ENCODE results near the gene CHRNG. TPM values are rescaled to one million over a fixed set of nuclear protein-coding genes. Genes with fewer than 3 reads are reported as not detected.

CHRNG gene
- total RNA-seq, 1 experiment from 2014 or later: not detected

DNA sequence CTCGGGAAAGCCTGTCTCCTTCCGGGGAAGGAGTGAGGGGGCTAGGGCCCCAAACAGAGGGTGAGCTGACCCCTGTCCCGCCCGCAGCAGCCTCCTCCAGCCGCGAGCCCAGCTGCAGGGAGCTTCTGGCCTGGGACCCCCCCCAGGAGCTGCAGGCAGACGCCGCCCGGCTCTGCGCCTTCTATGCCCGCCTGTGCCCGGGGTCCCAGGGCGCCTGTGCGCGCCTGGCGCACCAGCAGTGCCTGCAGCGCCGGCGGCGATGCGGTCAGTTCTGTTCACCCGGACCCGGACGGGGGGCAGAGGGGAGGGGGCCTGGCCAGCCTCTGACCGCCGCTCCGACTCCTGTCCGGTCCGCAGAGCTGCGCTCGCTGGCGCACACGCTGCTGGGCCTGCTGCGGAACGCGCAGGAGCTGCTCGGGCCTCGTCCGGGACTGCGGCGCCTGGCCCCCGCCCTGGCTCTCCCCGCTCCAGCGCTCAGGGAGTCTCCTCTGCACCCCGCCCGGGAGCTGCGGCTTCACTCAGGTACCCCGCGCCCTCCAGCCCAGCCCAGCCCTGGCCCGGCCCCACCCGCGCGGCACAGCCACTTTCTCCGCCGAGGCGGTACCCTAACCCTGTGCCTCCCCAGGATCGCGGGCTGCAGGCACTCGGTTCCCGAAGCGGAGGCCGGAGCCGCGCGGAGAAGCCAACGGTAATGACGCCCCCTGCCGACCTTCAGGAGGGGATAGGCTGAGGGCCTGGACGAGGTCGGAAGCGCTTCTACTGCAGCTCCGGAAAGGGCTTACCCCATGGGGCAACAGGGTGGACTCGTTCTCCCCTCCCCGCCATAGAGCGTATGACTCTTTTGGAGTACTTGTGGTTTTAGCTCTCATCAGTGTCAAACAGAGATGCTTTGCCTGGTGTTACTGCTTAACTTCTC is 15.6 kb upstream of the CHRNG start:
- Histone ChIP-seq H3K9me3 (no peaks in the 10 kb centered on the region), H3K4me3 (ENCODE audit: low read depth, low read length) (no peak overlapping the region), H3K27me3 (replicated peaks; ENCODE audit: control insufficient read depth, insufficient read depth, low read length) (no peaks in the 10 kb centered on the region), H3K4me1 (no peaks in the 10 kb centered on the region), H3K36me3 (ENCODE audit: control insufficient read depth, insufficient read depth, low read length) (no peaks in the 10 kb centered on the region)
- intact Hi-C loops (cut with micrococcal nuclease; ENCODE audit: unreplicated experiment): loop anchor here (5.0 kb wide), 1 partner anchor 82 kb away; no protein-coding TSS in a partner anchor
- no peaks in the 10 kb centered on the region for H3K4me1 Mint-ChIP-seq (ENCODE audit: low read depth, unreplicated experiment)
- TF ChIP-seq CTCF (IDR thresholded peaks at IDR 0.05; ENCODE audit: insufficient read depth in 1 of 2, low read depth in 1 of 2, low read length in 1 of 2, severe bottlenecking in 1 of 2, unreplicated experiment in 1 of 2): no peak
- BruUV-seq (replicated peaks): no TSS peak
- POLR2A ChIA-PET: no interaction called here
- H3K27ac Mint-ChIP-seq (ENCODE audit: unreplicated experiment): no peak overlapping the region
- peaks cover 6% of the 10 kb centered on the region for H3K36me3 Mint-ChIP-seq (ENCODE audit: insufficient read depth, unreplicated experiment)
- H3K9me3 Mint-ChIP-seq (ENCODE audit: unreplicated experiment): no peaks in the 10 kb centered on the region
- H3K27me3 Mint-ChIP-seq (ENCODE audit: insufficient read depth, unreplicated experiment): no peaks in the 10 kb centered on the region
- H3K4me3 Mint-ChIP-seq (ENCODE audit: unreplicated experiment): no peak overlapping the region
- DNase-seq: no peak
- CTCF ChIA-PET: interaction anchor here (0.6 kb wide), 1 partner anchor 10 kb away, joined by 3 read pairs; no protein-coding TSS in a partner anchor

DNA sequence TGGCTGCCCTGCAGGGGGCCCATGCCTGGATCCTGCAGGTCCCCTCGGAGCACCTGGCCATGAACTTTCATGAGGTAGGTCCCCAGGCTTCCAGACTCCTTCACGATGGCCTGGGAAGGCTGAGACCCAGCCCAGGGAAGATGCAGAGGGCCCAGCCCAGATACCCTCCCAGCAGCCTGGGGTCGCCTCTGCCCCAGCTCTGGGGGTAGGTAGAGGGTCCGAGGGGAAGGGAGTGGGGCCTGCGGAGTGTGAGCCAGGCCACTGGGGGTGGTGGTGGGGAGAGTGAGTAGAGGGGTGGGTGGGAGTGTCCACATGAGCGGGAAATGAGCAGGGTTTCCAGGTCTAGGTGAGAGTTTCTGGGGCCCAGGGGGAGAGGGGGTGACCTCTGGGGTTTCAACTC is 14.7 kb upstream of the CHRNG start:
- DNase-seq: no peak
- Histone ChIP-seq H3K4me1 (no peaks in the 10 kb centered on the region), H3K27me3 (replicated peaks; ENCODE audit: control insufficient read depth, insufficient read depth, low read length) (no peaks in the 10 kb centered on the region), H3K9me3 (no peaks in the 10 kb centered on the region), H3K4me3 (ENCODE audit: low read depth, low read length) (no peak overlapping the region), H3K36me3 (ENCODE audit: control insufficient read depth, insufficient read depth, low read length) (no peaks in the 10 kb centered on the region)
- intact Hi-C loops (cut with micrococcal nuclease; ENCODE audit: unreplicated experiment): loop anchor here (5.0 kb wide), 1 partner anchor 82 kb away; no protein-coding TSS in a partner anchor
- ChIA-PET POLR2A (no interaction called here), CTCF (interaction anchor here (0.6 kb wide), 1 partner anchor 9 kb away, joined by 3 read pairs; no protein-coding TSS in a partner anchor)
- no TSS peak for BruUV-seq (replicated peaks)
- no peak for TF ChIP-seq CTCF (IDR thresholded peaks at IDR 0.05; ENCODE audit: insufficient read depth in 1 of 2, low read depth in 1 of 2, low read length in 1 of 2, severe bottlenecking in 1 of 2, unreplicated experiment in 1 of 2)
- peaks cover 6% of the 10 kb centered on the region for H3K36me3 Mint-ChIP-seq (ENCODE audit: insufficient read depth, unreplicated experiment)
- H3K27ac Mint-ChIP-seq (ENCODE audit: unreplicated experiment): no peak overlapping the region
- no peaks in the 10 kb centered on the region for H3K4me1 Mint-ChIP-seq (ENCODE audit: low read depth, unreplicated experiment)
- H3K4me3 Mint-ChIP-seq (ENCODE audit: unreplicated experiment): no peak overlapping the region
- no peaks in the 10 kb centered on the region for H3K9me3 Mint-ChIP-seq (ENCODE audit: unreplicated experiment)
- no peaks in the 10 kb centered on the region for H3K27me3 Mint-ChIP-seq (ENCODE audit: insufficient read depth, unreplicated experiment)

GRCh38 chr2:232525199-232525598 is 14.3 kb upstream of the CHRNG start:
- Histone ChIP-seq H3K36me3 (ENCODE audit: control insufficient read depth, insufficient read depth, low read length) (no peaks in the 10 kb centered on the region), H3K4me3 (ENCODE audit: low read depth, low read length) (no peak overlapping the region), H3K9me3 (no peaks in the 10 kb centered on the region), H3K27me3 (replicated peaks; ENCODE audit: control insufficient read depth, insufficient read depth, low read length) (no peaks in the 10 kb centered on the region), H3K4me1 (no peaks in the 10 kb centered on the region)
- no TSS peak for BruUV-seq (replicated peaks)
- no peak overlapping the region for H3K27ac Mint-ChIP-seq (ENCODE audit: unreplicated experiment)
- intact Hi-C loops (cut with micrococcal nuclease; ENCODE audit: unreplicated experiment): no loop called here
- H3K36me3 Mint-ChIP-seq (ENCODE audit: insufficient read depth, unreplicated experiment): peaks cover 6% of the 10 kb centered on the region
- H3K4me3 Mint-ChIP-seq (ENCODE audit: unreplicated experiment): no peak overlapping the region
- no peak for TF ChIP-seq CTCF (IDR thresholded peaks at IDR 0.05; ENCODE audit: insufficient read depth in 1 of 2, low read depth in 1 of 2, low read length in 1 of 2, severe bottlenecking in 1 of 2, unreplicated experiment in 1 of 2)
- no peaks in the 10 kb centered on the region for H3K27me3 Mint-ChIP-seq (ENCODE audit: insufficient read depth, unreplicated experiment)
- POLR2A ChIA-PET: no interaction called here
- H3K4me1 Mint-ChIP-seq (ENCODE audit: low read depth, unreplicated experiment): no peaks in the 10 kb centered on the region
- no peak for DNase-seq
- no peaks in the 10 kb centered on the region for H3K9me3 Mint-ChIP-seq (ENCODE audit: unreplicated experiment)
- CTCF ChIA-PET: no interaction called here
